ENCODE results near the gene IFNGR1. TPM values are rescaled to one million over a fixed set of nuclear protein-coding genes. Genes with fewer than 3 reads are reported as not detected.

The IFNGR1 gene
- total RNA-seq (ENCODE audit: low replicate concordance), result 45.3 and 58.5 TPM in 2 replicates

GRCh38 chr6:137218917-137219663, at the start of gene IFNGR1:
IFNGR1 (minus strand) TSS chr6:137219385; CDS start chr6:137219327, 58 bp downstream.
- peak; percentile 88 for DNase-seq (ENCODE audit: low read depth)
- TF ChIP-seq CTCF (IDR thresholded peaks at IDR 0.05; ENCODE audit: insufficient read depth, low read length), result no peak
- peak within 1 kb of the TSS; percentile 96 for H3K4me3 ChIP-seq (ENCODE audit: low read depth, low read length)

- DNase-seq (ENCODE audit: low read depth), result no peak
- no peak overlapping the region for H3K4me3 ChIP-seq (ENCODE audit: low read depth, low read length)
- TF ChIP-seq CTCF (IDR thresholded peaks at IDR 0.05; ENCODE audit: insufficient read depth, low read length), result no peak
These were observed 49.7 kb upstream of the IFNGR1 start for GRCh38 chr6:137268911-137269310.

GRCh38 chr6:137266309-137266586, 47.1 kb upstream of the IFNGR1 start:
- no peak for TF ChIP-seq CTCF (IDR thresholded peaks at IDR 0.05; ENCODE audit: insufficient read depth, low read length)
- no peak for DNase-seq (ENCODE audit: low read depth)
- no peak overlapping the region for H3K4me3 ChIP-seq (ENCODE audit: low read depth, low read length)

- DNase-seq (ENCODE audit: low read depth), result peak; percentile 14
- H3K4me3 ChIP-seq (ENCODE audit: low read depth, low read length), result no peak overlapping the region
- TF ChIP-seq CTCF (IDR thresholded peaks at IDR 0.05; ENCODE audit: insufficient read depth, low read length), result no peak
These were observed 46.5 kb upstream of the IFNGR1 start for GRCh38 chr6:137265561-137266308.

GRCh38 chr6:137264311-137265075, 45.3 kb upstream of the IFNGR1 start:
- peak; percentile 15 for DNase-seq (ENCODE audit: low read depth)
- TF ChIP-seq CTCF (IDR thresholded peaks at IDR 0.05; ENCODE audit: insufficient read depth, low read length), result no peak
- no peak overlapping the region for H3K4me3 ChIP-seq (ENCODE audit: low read depth, low read length)

GRCh38 chr6:137261761-137262160, 42.6 kb upstream of the IFNGR1 start:
- H3K4me3 ChIP-seq (ENCODE audit: low read depth, low read length), result no peak overlapping the region
- no peak for TF ChIP-seq CTCF (IDR thresholded peaks at IDR 0.05; ENCODE audit: insufficient read depth, low read length)
- no peak for DNase-seq (ENCODE audit: low read depth)

Measured in fibroblast of the aortic adventitia (primary cell).